ENCODE results near the gene RCL1.

DNA sequence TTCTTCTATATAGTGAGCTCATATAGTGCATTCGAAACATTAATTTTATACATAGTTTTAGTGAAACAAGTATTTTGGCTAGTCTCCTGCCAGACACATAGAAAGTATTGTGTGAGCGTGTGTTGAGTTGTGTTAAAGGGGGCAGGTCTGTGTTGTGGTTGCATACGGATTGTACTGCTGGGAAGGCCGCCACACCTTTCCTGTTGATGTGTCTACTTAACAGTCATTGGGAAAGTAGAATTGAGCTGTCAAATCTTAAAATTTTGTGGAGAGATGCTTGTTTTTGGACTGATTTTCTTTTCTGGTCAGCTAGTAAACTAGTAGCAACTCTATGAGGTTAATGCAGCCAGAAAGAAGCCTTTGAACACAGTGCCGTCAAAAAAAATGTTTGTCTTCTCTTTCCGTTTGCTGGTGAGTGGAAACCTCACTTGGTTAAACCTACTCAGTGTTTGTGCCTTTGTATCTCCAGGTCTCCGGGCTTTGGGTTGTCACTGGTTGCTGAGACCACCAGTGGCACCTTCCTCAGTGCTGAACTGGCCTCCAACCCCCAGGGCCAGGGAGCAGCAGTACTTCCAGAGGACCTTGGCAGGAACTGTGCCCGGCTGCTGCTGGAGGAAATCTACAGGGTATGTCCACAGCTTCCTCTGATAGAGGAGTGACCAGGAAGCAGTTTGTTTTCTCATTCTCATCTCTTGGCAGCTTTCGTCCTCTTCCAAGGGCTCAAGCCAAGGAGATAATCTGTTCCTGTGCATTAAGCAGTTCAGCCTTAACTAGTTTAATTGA, 51.5 kb downstream of the RCL1 start:
- TF ChIP-seq, protein P1, sequence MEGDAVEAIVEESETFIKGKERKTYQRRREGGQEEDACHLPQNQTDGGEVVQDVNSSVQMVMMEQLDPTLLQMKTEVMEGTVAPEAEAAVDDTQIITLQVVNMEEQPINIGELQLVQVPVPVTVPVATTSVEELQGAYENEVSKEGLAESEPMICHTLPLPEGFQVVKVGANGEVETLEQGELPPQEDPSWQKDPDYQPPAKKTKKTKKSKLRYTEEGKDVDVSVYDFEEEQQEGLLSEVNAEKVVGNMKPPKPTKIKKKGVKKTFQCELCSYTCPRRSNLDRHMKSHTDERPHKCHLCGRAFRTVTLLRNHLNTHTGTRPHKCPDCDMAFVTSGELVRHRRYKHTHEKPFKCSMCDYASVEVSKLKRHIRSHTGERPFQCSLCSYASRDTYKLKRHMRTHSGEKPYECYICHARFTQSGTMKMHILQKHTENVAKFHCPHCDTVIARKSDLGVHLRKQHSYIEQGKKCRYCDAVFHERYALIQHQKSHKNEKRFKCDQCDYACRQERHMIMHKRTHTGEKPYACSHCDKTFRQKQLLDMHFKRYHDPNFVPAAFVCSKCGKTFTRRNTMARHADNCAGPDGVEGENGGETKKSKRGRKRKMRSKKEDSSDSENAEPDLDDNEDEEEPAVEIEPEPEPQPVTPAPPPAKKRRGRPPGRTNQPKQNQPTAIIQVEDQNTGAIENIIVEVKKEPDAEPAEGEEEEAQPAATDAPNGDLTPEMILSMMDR (IDR thresholded peaks at IDR 0.05): no peak
- no peak for TF ChIP-seq POLR2AphosphoS5 (IDR thresholded peaks at IDR 0.05)
